Measurements from ENCODE around the gene UBE2R2. TPM values are rescaled to one million over a fixed set of nuclear protein-coding genes. Genes with fewer than 3 reads are reported as not detected.
A peak's percentile ranks its signal among the peaks of the same experiment; 100 is the strongest.

Gene UBE2R2
- total RNA-seq, 1 donor from 2014 or later = 57.7 TPM

DNA sequence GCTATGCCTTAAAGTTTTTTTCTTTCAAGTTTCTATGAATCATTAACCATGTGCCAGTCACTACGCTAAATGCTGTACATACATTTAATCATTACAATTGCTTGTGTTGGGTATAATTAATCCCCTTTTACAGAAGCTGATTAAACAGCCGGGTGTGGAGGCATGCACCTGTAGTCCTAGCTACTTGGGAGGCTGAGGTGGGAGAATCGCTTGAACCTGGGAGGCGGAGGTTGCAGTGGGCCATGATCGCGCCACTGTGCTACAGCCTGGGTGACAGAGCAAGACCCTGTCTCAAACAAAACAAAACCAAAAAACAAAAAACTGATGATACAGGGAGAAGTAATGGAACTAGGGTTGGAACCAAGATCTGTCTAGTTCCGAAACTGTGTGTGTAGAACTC lies 1.2 kb upstream of the UBE2R2 start:
- Mint-ChIP-seq H3K27ac (ENCODE audit: unreplicated experiment) (peak overlapping the region; percentile 99), H3K27me3 (ENCODE audit: unreplicated experiment) (peaks cover 12% of the 10 kb centered on the region), H3K4me3 (ENCODE audit: unreplicated experiment) (peak overlapping the region; percentile 90), H3K36me3 (ENCODE audit: low read depth, unreplicated experiment) (peaks cover 10% of the 10 kb centered on the region), H3K4me1 (ENCODE audit: unreplicated experiment) (peaks cover 36% of the 10 kb centered on the region), H3K9me3 (ENCODE audit: unreplicated experiment) (no peaks in the 10 kb centered on the region)
- TF ChIP-seq, protein P1, sequence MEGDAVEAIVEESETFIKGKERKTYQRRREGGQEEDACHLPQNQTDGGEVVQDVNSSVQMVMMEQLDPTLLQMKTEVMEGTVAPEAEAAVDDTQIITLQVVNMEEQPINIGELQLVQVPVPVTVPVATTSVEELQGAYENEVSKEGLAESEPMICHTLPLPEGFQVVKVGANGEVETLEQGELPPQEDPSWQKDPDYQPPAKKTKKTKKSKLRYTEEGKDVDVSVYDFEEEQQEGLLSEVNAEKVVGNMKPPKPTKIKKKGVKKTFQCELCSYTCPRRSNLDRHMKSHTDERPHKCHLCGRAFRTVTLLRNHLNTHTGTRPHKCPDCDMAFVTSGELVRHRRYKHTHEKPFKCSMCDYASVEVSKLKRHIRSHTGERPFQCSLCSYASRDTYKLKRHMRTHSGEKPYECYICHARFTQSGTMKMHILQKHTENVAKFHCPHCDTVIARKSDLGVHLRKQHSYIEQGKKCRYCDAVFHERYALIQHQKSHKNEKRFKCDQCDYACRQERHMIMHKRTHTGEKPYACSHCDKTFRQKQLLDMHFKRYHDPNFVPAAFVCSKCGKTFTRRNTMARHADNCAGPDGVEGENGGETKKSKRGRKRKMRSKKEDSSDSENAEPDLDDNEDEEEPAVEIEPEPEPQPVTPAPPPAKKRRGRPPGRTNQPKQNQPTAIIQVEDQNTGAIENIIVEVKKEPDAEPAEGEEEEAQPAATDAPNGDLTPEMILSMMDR (IDR thresholded peaks at IDR 0.05; ENCODE audit: unreplicated experiment) = no peak
- no peak for DNase-seq (ENCODE audit: low spot score)

DNA sequence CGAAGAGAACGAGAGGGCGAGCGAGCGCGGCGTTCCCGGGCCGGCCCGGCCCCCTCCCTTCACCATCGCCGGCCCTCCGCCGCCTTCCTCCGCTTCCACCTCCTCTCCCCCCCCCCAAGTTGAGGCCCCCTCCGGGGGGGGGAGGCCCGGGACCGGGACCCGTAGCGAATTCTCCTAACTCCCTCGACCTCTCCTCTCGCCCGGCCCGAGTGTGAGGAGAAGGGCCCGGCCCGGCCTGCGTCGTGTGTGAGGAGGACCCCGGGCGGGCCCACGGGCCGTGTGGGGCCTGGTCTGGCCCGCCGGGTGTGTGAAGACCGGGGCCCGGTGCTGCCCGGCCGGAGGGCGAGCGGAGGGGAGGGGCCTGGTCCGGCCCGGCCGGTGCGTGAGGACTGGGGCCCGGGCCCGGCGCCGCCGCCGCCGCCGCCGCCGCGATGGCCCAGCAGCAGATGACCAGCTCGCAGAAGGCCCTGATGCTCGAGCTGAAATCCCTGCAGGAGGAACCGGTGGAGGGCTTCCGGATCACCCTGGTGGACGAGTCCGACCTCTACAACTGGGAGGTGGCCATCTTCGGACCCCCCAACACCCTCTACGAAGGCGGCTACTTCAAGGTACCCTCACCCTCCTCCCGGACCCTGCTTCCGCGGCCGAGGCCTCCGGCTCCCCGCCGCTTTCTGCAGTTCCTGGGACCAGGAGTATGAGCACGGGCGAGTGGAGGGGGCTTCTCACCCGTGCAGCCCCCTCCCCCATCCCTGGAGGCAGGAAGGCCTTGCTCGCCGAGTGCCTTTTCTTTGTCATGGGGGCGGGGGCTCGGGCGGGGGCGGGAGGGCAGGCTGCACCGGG lies 587 bp downstream of the UBE2R2 start:
- Mint-ChIP-seq H3K4me3 (ENCODE audit: unreplicated experiment) (peak overlapping the region; percentile 99), H3K4me1 (ENCODE audit: unreplicated experiment) (peaks cover 37% of the 10 kb centered on the region), H3K27me3 (ENCODE audit: unreplicated experiment) (peaks cover 12% of the 10 kb centered on the region), H3K9me3 (ENCODE audit: unreplicated experiment) (no peaks in the 10 kb centered on the region), H3K36me3 (ENCODE audit: low read depth, unreplicated experiment) (peaks cover 10% of the 10 kb centered on the region), H3K27ac (ENCODE audit: unreplicated experiment) (peak overlapping the region; percentile 74)
- TF ChIP-seq, protein P1 (IDR thresholded peaks at IDR 0.05; ENCODE audit: unreplicated experiment) = no peak
- DNase-seq (ENCODE audit: low spot score) = peak; percentile 73

DNA sequence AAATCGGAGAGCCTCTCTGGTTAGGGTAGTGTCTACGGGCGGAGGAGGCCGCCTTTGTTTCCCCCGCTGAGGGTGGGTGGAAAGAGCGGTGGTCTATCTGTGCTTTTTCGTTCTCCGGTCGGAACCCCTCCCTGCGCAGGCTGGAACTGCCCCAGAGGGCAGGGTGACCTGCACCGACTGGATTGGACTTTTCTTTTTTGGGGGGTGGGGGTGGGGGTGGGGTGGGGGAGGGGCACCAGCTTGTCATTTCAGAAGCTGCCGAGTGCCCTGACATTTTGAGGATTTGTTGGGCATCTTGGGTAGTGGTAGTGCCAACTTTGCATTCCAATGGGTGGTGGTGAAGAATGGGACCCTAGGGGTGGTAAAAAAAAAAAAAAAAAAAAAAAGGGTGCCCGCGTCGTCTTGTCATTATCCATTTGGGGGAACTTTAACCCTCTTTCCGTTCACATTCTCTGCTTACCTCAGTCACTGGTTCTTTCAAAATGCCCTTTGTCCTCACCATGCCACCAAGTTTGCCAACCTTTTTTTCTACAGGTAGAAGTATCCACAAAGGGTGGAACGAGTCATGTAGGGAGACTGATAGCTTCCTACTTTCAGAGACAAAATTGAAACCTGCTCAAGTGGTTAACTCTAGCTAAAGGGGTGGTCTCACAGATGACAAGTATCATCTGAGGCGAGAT lies 1.3 kb downstream of the UBE2R2 start:
- DNase-seq (ENCODE audit: low spot score) = no peak
- TF ChIP-seq, protein P1 (IDR thresholded peaks at IDR 0.05; ENCODE audit: unreplicated experiment) = no peak
- peaks cover 37% of the 10 kb centered on the region for H3K4me1 Mint-ChIP-seq (ENCODE audit: unreplicated experiment)
- peaks cover 10% of the 10 kb centered on the region for H3K36me3 Mint-ChIP-seq (ENCODE audit: low read depth, unreplicated experiment)
- peaks cover 12% of the 10 kb centered on the region for H3K27me3 Mint-ChIP-seq (ENCODE audit: unreplicated experiment)
- no peaks in the 10 kb centered on the region for H3K9me3 Mint-ChIP-seq (ENCODE audit: unreplicated experiment)
- peak overlapping the region; percentile 98 for H3K27ac Mint-ChIP-seq (ENCODE audit: unreplicated experiment)
- peak overlapping the region; percentile 99 for H3K4me3 Mint-ChIP-seq (ENCODE audit: unreplicated experiment)

DNA sequence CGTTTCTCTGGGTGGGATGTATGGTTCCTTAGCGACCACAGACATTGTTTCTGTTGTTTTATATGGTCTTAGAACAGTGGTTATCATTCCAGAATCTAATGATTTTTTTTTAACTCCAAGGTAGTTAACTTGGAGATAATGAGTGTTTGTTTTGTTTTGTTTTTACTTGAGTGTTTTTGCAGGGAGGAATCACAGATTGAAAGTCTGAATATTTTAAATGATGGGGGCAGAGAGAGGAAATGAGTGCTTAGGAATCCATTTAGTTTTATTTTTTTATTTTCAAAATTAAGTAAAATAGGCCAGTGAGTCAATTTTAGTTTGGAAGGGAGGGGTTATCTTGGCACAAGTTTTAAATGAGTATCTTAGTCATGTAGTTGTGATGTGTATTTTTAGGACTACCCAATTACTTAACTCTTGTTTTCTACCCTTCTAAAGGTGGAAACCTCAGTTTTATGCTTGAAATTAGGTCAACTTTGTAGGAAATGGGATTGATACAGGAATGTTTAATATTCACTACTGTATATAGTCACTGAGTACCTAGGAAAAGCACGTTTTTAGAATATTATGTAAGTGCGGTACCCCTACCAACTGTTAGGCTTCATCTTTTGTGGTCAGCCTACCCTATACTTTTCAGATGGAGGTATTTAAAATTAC lies 2.0 kb downstream of the UBE2R2 start:
- peak overlapping the region; percentile 99 for H3K4me3 Mint-ChIP-seq (ENCODE audit: unreplicated experiment)
- H3K9me3 Mint-ChIP-seq (ENCODE audit: unreplicated experiment) = no peaks in the 10 kb centered on the region
- H3K27ac Mint-ChIP-seq (ENCODE audit: unreplicated experiment) = peak overlapping the region; percentile 98
- TF ChIP-seq, protein P1 (IDR thresholded peaks at IDR 0.05; ENCODE audit: unreplicated experiment) = no peak
- H3K36me3 Mint-ChIP-seq (ENCODE audit: low read depth, unreplicated experiment) = peaks cover 10% of the 10 kb centered on the region
- DNase-seq (ENCODE audit: low spot score) = no peak
- peaks cover 12% of the 10 kb centered on the region for H3K27me3 Mint-ChIP-seq (ENCODE audit: unreplicated experiment)
- H3K4me1 Mint-ChIP-seq (ENCODE audit: unreplicated experiment) = peaks cover 35% of the 10 kb centered on the region
